ENCODE results near the gene CYGB.

GRCh38 chr17:76582660-76583059 is 45.2 kb upstream of the CYGB start:
- TF ChIP-seq, protein P1, sequence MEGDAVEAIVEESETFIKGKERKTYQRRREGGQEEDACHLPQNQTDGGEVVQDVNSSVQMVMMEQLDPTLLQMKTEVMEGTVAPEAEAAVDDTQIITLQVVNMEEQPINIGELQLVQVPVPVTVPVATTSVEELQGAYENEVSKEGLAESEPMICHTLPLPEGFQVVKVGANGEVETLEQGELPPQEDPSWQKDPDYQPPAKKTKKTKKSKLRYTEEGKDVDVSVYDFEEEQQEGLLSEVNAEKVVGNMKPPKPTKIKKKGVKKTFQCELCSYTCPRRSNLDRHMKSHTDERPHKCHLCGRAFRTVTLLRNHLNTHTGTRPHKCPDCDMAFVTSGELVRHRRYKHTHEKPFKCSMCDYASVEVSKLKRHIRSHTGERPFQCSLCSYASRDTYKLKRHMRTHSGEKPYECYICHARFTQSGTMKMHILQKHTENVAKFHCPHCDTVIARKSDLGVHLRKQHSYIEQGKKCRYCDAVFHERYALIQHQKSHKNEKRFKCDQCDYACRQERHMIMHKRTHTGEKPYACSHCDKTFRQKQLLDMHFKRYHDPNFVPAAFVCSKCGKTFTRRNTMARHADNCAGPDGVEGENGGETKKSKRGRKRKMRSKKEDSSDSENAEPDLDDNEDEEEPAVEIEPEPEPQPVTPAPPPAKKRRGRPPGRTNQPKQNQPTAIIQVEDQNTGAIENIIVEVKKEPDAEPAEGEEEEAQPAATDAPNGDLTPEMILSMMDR (IDR thresholded peaks at IDR 0.05): no peak
- TF ChIP-seq POLR2A (IDR thresholded peaks at IDR 0.05) (no peak), EP300 (IDR thresholded peaks at IDR 0.05) (no peak)

All from gastroesophageal sphincter (tissue), 3 donors.